B cell (primary cell): Measurements from ENCODE around the gene HIGD2A.

ENCODE experiments used
- EZH2 ChIP-seq: IDR thresholded peaks from 2 replicates; pipeline ENCODE4 v1.6.1; 2012; ENCODE audit warnings: borderline replicate concordance, low read depth, mild to moderate bottlenecking, moderate library complexity, low read length; ENCODE audit not compliant: insufficient read depth, poor library complexity, severe bottlenecking
- TF ChIP-seq, protein P1 (sequence below): fragments of 200-600 bp; IDR thresholded peaks from one replicate; pipeline ENCODE4 v1.8.0; 2022; ENCODE audit warnings: antibody characterized with exemption, mild to moderate bottlenecking

DNA sequence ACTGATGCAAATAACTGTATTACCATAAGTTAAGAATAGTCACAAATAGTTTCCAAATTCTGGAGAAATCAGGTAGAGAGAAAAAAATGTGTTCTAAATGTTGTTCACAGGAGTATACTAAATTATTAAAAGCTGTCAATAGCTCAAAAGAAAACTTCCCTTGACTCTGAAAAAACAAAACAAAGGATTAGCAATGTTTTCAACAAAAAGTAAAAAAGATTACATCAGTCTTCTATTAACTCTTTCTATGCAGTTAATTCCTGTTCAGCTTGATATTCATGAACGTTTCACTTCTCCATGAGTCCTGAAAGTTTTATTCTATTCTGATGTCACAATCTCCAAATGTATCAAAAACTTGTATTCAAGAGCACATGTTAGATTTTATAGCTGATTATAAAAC, 37.2 kb downstream of the HIGD2A start:
- TF ChIP-seq, protein P1, sequence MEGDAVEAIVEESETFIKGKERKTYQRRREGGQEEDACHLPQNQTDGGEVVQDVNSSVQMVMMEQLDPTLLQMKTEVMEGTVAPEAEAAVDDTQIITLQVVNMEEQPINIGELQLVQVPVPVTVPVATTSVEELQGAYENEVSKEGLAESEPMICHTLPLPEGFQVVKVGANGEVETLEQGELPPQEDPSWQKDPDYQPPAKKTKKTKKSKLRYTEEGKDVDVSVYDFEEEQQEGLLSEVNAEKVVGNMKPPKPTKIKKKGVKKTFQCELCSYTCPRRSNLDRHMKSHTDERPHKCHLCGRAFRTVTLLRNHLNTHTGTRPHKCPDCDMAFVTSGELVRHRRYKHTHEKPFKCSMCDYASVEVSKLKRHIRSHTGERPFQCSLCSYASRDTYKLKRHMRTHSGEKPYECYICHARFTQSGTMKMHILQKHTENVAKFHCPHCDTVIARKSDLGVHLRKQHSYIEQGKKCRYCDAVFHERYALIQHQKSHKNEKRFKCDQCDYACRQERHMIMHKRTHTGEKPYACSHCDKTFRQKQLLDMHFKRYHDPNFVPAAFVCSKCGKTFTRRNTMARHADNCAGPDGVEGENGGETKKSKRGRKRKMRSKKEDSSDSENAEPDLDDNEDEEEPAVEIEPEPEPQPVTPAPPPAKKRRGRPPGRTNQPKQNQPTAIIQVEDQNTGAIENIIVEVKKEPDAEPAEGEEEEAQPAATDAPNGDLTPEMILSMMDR = no peak
- TF ChIP-seq EZH2 = no peak
